H1 (cell line): ENCODE results near the gene SLCO2A1. TPM values are rescaled to one million over a fixed set of nuclear protein-coding genes. Genes with fewer than 3 reads are reported as not detected.

Experiments used
- ATF2 ChIP-seq: IDR thresholded peaks from 2 replicates; pipeline ENCODE4 v1.6.1; 2012; ENCODE audit warnings: low read length, inconsistent platforms
- CHD2 ChIP-seq: IDR thresholded peaks from 2 replicates; pipeline ENCODE4 v1.6.1; 2012; ENCODE audit warnings: low read length, improper control_type of control experiment
- TAF1 ChIP-seq: IDR thresholded peaks from 2 replicates; pipeline ENCODE4 v1.6.1; 2011; ENCODE audit warnings: mild to moderate bottlenecking, low read depth, low read length
- polyA plus RNA-seq, 7 experiments: library from polyadenylated mRNA; depleted of rRNA in 3 of 7; stranded (reverse) in 5 of 7; unstranded in 2 of 7; fragments of >200 nt in 5 of 7; fragments of 200-250 nt in 2 of 7; gene quantifications; 1 replicate in 5 of 7; 2 replicates in 1 of 7; 4 replicates in 1 of 7; pipeline versions ENCODE4 v1.2.1 to v1.2.3, GENCODE V29; 2011 to 2013; ENCODE audit warnings: missing spikeins in 2 of 7, mixed read lengths in 2 of 7
- total RNA-seq: library from RNA; stranded (reverse); fragmentation: NEBNext Ultra II Directional; extraction: Animal tissue kit (Norgen Biotek cat#: 25700); gene quantifications from 2 replicates; pipeline ENCODE4 v1.2.1, GENCODE V29; 2021

Gene SLCO2A1
- total and polyA plus RNA-seq, 2 of the 8 experiments (the other 6 are each of a cell fraction or from before 2014, with no cell fraction given) = 1.1 to 2.3 TPM

GRCh38 chr3:133884887-133885711 is 144.6 kb downstream of the SLCO2A1 start (continued):
- TF ChIP-seq CHD2 (no peak), ATF2 (no peak), TAF1 (no peak)
